HepG2 (cell line): ENCODE measurements around the gene KIF3A. TPM values are rescaled to one million over a fixed set of nuclear protein-coding genes. Genes with fewer than 3 reads are reported as not detected.
A peak's percentile ranks its signal among the peaks of the same experiment; 100 is the strongest.

Experiments
- ATRX ChIP-seq: sonication (generic); formaldehyde crosslinking; IDR thresholded peaks from 2 replicates; pipeline ENCODE4 v1.4.0; 2020; ENCODE audit warnings: missing genetic modification reagents, borderline replicate concordance
- CENPT ChIP-seq: sonication (generic); formaldehyde crosslinking; IDR thresholded peaks from 2 replicates; pipeline ENCODE4 v1.8.0; 2022; ENCODE audit warnings: low read depth, mild to moderate bottlenecking, moderate library complexity, missing genetic modification reagents
- IKZF4 ChIP-seq: sonication (generic); formaldehyde crosslinking; IDR thresholded peaks from 2 replicates; pipeline ENCODE4 v1.5.1; 2020; ENCODE audit warnings: borderline replicate concordance, mild to moderate bottlenecking, low read depth, missing genetic modification reagents; ENCODE audit errors: not compliant biosample characterization
- KDM4B ChIP-seq: sonication (generic); formaldehyde crosslinking; IDR thresholded peaks from 2 replicates; pipeline ENCODE4 v1.4.0; 2020; ENCODE audit warnings: missing genetic modification reagents
- MED8 ChIP-seq: sonication (generic); formaldehyde crosslinking; IDR thresholded peaks from 2 replicates; pipeline ENCODE4 v1.8.1; 2023; ENCODE audit warnings: mild to moderate bottlenecking, missing genetic modification reagents; ENCODE audit not compliant: insufficient replicate concordance
- RBFOX2 ChIP-seq: fragments of 200-400 bp; formaldehyde crosslinking; IDR thresholded peaks from 2 replicates; pipeline ENCODE4 v1.6.1; 2017; ENCODE audit warnings: low read depth, mild to moderate bottlenecking, low read length
- SP1 ChIP-seq, 2 experiments: fragments of 450-650 bp in 1 of 2; sonication (generic) in 1 of 2; formaldehyde crosslinking in 1 of 2; IDR thresholded peaks; 2 replicates each; pipeline versions ENCODE4 v1.4.0 to v1.6.1; 2016 to 2020; ENCODE audit warnings: missing genetic modification reagents in 1 of 2
- TBX3 ChIP-seq: fragments of 450-650 bp; IDR thresholded peaks from 2 replicates; pipeline ENCODE4 v1.6.1; 2017; ENCODE audit warnings: antibody characterized with exemption, mild to moderate bottlenecking, inconsistent platforms, borderline replicate concordance
- TCF12 ChIP-seq, 2 experiments: fragments of 450-650 bp in 1 of 2; sonication (generic) in 1 of 2; formaldehyde crosslinking in 1 of 2; IDR thresholded peaks; 2 replicates each; pipeline versions ENCODE4 v1.6.1 to v1.8.0; 2017 to 2022; ENCODE audit warnings: antibody characterized with exemption in 1 of 2, mild to moderate bottlenecking in 1 of 2, missing genetic modification reagents in 1 of 2, moderate library complexity in 1 of 2
- ZFP41 ChIP-seq: sonication (generic); formaldehyde crosslinking; IDR thresholded peaks from 2 replicates; pipeline ENCODE4 v1.4.0; 2020; ENCODE audit warnings: mild to moderate bottlenecking, missing genetic modification reagents, borderline replicate concordance
- ZFY ChIP-seq: sonication (generic); formaldehyde crosslinking; IDR thresholded peaks from 2 replicates; pipeline ENCODE4 v1.4.0; 2020; ENCODE audit warnings: missing genetic modification reagents
- ZMYM2 ChIP-seq: sonication (generic); formaldehyde crosslinking; IDR thresholded peaks from 2 replicates; pipeline ENCODE4 v1.8.0; 2022; ENCODE audit warnings: mild to moderate bottlenecking, missing genetic modification reagents
- ZNF232 ChIP-seq: sonication (generic); formaldehyde crosslinking; IDR thresholded peaks from 2 replicates; pipeline ENCODE4 v1.4.0; 2020; ENCODE audit warnings: missing genetic modification reagents, borderline replicate concordance
- ZNF260 ChIP-seq: sonication (generic); formaldehyde crosslinking; IDR thresholded peaks from 2 replicates; pipeline ENCODE4 v1.4.0; 2020; ENCODE audit warnings: missing genetic modification reagents, low read depth, mild to moderate bottlenecking, borderline replicate concordance
- ZNF354B ChIP-seq: sonication (generic); formaldehyde crosslinking; IDR thresholded peaks from 2 replicates; pipeline ENCODE4 v1.8.0; 2022; ENCODE audit warnings: mild to moderate bottlenecking, missing genetic modification reagents
- ZNF709 ChIP-seq: sonication (generic); formaldehyde crosslinking; IDR thresholded peaks from 2 replicates; pipeline ENCODE4 v1.5.0; 2020; ENCODE audit warnings: mild to moderate bottlenecking, missing genetic modification reagents
- ZNF788 ChIP-seq: sonication (generic); formaldehyde crosslinking; IDR thresholded peaks from 2 replicates; pipeline ENCODE4 v1.5.0; 2020; ENCODE audit warnings: mild to moderate bottlenecking, missing genetic modification reagents, borderline replicate concordance
- ZSCAN12 ChIP-seq: sonication (generic); formaldehyde crosslinking; IDR thresholded peaks from 2 replicates; pipeline ENCODE4 v1.9.0; 2021; ENCODE audit warnings: mild to moderate bottlenecking, missing genetic modification reagents
- polyA plus RNA-seq, 8 experiments: library from polyadenylated mRNA; depleted of rRNA in 3 of 8; stranded (reverse) in 7 of 8; unstranded in 1 of 8; fragments of >200 nt; fragmentation: Illumina TruSeq in 4 of 8; extraction: Trizol in 4 of 8; gene quantifications; 2 replicates each; pipeline versions ENCODE4 v1.2.1 to v1.2.3, GENCODE V29; 2011 to 2016; ENCODE audit warnings: low read depth in 4 of 8, missing spikeins in 1 of 8, mixed read lengths in 1 of 8; ENCODE audit not compliant: insufficient read depth in 1 of 8
- total RNA-seq, 5 experiments: library from RNA; depleted of rRNA; stranded (reverse); fragments of >200 nt; fragmentation: Illumina TruSeq; extraction: Trizol; gene quantifications; 2 replicates each; pipeline ENCODE4 v1.2.3, GENCODE V29; 2016; ENCODE audit warnings: low read depth in 1 of 5
- TF ChIP-seq, protein P1 (sequence below): sonication (generic); formaldehyde crosslinking; IDR thresholded peaks from 2 replicates; pipeline ENCODE4 v1.5.1; 2020; ENCODE audit warnings: missing genetic modification reagents, mild to moderate bottlenecking, borderline replicate concordance
- TF ChIP-seq, protein P2 (sequence below): IDR thresholded peaks from 2 replicates; pipeline ENCODE4 v1.6.1; 2016
- TF ChIP-seq, protein P3 (sequence below): sonication (generic); formaldehyde crosslinking; IDR thresholded peaks from 2 replicates; pipeline ENCODE4 v1.4.0; 2020; ENCODE audit warnings: missing genetic modification reagents, borderline replicate concordance
- TF ChIP-seq, protein P4 (sequence below): sonication (generic); formaldehyde crosslinking; conservative IDR thresholded peaks from 2 replicates; pipeline ENCODE4 v1.8.1; 2023; ENCODE audit warnings: missing genetic modification reagents
- TF ChIP-seq, protein P5 (sequence below): sonication (generic); formaldehyde crosslinking; IDR thresholded peaks from 2 replicates; pipeline ENCODE4 v1.5.1; 2020; ENCODE audit warnings: mild to moderate bottlenecking, missing genetic modification reagents, moderate library complexity

The KIF3A gene
- total and polyA plus RNA-seq, 2 of the 13 experiments (the other 11 are each of a cell fraction or from before 2014, with no cell fraction given), result 2.3 to 8.4 TPM

DNA sequence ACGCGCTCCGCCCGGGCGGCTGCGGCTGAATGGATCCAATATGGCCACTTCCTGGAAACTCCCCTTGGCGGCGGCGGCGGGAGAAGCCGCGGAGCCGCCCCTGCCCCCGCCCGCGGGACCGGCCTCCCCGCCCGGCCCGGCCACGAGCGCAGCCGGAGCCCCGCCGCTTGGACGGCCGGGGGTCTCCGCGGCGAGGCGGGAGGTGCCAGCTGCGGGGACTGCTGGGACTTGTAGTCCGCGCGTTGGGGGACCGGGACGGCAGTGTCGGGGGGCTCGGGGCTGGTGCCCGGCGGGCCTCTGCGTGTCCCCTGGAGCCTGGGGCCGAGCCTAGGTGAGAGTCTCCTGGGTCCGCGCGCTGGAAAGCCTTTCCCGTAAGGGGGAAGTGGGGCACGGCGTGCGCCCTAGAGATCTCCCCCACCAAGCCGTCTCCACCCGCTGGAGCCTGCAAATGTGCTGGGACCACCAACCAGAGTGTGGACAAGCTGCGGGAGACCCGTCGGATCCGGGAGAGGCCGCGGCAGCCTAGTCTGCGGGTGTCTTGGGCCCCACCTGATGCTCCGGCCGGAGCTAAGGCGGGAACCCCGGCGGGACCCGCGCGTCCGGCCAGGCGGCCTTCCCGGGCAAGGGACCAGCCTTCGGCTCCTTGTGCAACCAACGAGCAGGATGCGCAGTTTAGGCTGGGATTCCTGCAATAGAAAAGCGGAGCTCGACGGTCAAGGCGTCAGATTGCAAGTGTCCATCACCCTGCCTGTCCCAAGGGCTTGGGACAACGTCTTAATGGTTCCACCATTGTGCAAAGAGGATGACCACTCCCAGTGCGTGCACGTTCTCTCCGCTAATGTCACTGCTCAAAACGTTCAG is 40.1 kb upstream of the KIF3A start, which contains the start of gene SEPTIN8 (continued):
- TF ChIP-seq ZNF232, result peak; percentile 53; the same call in 1 of the 2 replicates
- TF ChIP-seq, protein P1, sequence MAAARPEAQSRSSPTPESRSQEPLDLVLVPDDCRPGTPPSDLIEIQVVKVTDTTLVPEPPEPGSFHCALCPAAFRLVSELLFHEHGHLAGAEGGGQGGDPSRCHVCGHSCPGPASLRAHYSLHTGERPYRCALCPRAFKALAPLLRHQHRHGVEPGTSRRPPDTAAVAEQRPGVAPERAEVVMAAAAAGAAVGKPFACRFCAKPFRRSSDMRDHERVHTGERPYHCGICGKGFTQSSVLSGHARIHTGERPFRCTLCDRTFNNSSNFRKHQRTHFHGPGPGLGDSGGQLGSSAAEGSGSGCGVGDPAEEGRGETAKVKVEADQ (CRISPR knock-in tag), result no peak
- TF ChIP-seq ZNF260 (CRISPR knock-in tag), result no peak
- peak; percentile 65 for TF ChIP-seq ZFY (CRISPR knock-in tag)
- no peak for TF ChIP-seq CENPT (CRISPR knock-in tag)
- TF ChIP-seq ZNF788, result no peak
- TF ChIP-seq, protein P2, sequence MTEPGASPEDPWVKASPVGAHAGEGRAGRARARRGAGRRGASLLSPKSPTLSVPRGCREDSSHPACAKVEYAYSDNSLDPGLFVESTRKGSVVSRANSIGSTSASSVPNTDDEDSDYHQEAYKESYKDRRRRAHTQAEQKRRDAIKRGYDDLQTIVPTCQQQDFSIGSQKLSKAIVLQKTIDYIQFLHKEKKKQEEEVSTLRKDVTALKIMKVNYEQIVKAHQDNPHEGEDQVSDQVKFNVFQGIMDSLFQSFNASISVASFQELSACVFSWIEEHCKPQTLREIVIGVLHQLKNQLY (CRISPR knock-in tag), result no peak
- TF ChIP-seq ZNF354B, result no peak
- no peak for TF ChIP-seq ZSCAN12 (CRISPR knock-in tag)
- TF ChIP-seq, protein P3, sequence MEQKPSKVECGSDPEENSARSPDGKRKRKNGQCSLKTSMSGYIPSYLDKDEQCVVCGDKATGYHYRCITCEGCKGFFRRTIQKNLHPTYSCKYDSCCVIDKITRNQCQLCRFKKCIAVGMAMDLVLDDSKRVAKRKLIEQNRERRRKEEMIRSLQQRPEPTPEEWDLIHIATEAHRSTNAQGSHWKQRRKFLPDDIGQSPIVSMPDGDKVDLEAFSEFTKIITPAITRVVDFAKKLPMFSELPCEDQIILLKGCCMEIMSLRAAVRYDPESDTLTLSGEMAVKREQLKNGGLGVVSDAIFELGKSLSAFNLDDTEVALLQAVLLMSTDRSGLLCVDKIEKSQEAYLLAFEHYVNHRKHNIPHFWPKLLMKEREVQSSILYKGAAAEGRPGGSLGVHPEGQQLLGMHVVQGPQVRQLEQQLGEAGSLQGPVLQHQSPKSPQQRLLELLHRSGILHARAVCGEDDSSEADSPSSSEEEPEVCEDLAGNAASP (CRISPR knock-in tag), result no peak
- no peak for TF ChIP-seq ZFP41
- TF ChIP-seq, protein P4, sequence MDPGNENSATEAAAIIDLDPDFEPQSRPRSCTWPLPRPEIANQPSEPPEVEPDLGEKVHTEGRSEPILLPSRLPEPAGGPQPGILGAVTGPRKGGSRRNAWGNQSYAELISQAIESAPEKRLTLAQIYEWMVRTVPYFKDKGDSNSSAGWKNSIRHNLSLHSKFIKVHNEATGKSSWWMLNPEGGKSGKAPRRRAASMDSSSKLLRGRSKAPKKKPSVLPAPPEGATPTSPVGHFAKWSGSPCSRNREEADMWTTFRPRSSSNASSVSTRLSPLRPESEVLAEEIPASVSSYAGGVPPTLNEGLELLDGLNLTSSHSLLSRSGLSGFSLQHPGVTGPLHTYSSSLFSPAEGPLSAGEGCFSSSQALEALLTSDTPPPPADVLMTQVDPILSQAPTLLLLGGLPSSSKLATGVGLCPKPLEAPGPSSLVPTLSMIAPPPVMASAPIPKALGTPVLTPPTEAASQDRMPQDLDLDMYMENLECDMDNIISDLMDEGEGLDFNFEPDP (CRISPR knock-in tag), result no peak
- peak; percentile 66 for TF ChIP-seq RBFOX2
- TF ChIP-seq TCF12 (IDR thresholded peaks at IDR 0.05), result no peak
- TF ChIP-seq TCF12 (CRISPR knock-in tag; IDR thresholded peaks at IDR 0.05), result no peak
- no peak for TF ChIP-seq TBX3
- TF ChIP-seq ATRX (CRISPR knock-in tag), result no peak
- no peak for TF ChIP-seq IKZF4
- no peak for TF ChIP-seq SP1 (IDR thresholded peaks at IDR 0.05)
- TF ChIP-seq SP1 (CRISPR knock-in tag; IDR thresholded peaks at IDR 0.05), result no peak
- no peak for TF ChIP-seq MED8 (CRISPR knock-in tag)
- TF ChIP-seq KDM4B (CRISPR knock-in tag), result no peak
- TF ChIP-seq ZNF709, result 0 out of 2 replicates have a peak, but pooled peaks have one; percentile 40
- TF ChIP-seq, protein P5, sequence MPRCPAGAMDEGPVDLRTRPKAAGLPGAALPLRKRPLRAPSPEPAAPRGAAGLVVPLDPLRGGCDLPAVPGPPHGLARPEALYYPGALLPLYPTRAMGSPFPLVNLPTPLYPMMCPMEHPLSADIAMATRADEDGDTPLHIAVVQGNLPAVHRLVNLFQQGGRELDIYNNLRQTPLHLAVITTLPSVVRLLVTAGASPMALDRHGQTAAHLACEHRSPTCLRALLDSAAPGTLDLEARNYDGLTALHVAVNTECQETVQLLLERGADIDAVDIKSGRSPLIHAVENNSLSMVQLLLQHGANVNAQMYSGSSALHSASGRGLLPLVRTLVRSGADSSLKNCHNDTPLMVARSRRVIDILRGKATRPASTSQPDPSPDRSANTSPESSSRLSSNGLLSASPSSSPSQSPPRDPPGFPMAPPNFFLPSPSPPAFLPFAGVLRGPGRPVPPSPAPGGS (CRISPR knock-in tag), result no peak
- TF ChIP-seq ZMYM2 (CRISPR knock-in tag), result no peak
